Bronchial epithelial cell (primary cell): ENCODE measurements around the gene PKNOX2. TPM values are rescaled to one million over a fixed set of nuclear protein-coding genes. Genes with fewer than 3 reads are reported as not detected.

Source experiments
- DNase-seq: peaks from one replicate; pipeline ENCODE4 v3.0.0-alpha.2; 2010; ENCODE audit warnings: low read depth
- FAIRE-seq: peaks from 2 replicates; lab custom pipeline; 2011; peaks lifted over from hg19 to GRCh38; lab: Jason Lieb, UNC
- H3K27me3 ChIP-seq: 2 replicates; pipeline ENCODE4 v1.5.1; 2011; ENCODE audit warnings: low read length; ENCODE audit not compliant: control insufficient read depth, insufficient read depth
- H3K36me3 ChIP-seq: 2 replicates; pipeline ENCODE4 v1.5.1; 2011; ENCODE audit warnings: low read length; ENCODE audit not compliant: control insufficient read depth, insufficient read depth
- H3K4me3 ChIP-seq: 2 replicates; pipeline ENCODE4 v1.5.1; 2011; ENCODE audit warnings: mild to moderate bottlenecking, low read depth, low read length, control low read depth
- total RNA-seq: library from RNA; depleted of rRNA; stranded (reverse); fragments of >200 nt; gene quantifications from 2 replicates; pipeline ENCODE4 v1.2.1, GENCODE V29; 2014
- TF ChIP-seq, protein P1 (sequence below): IDR thresholded peaks from 2 replicates; pipeline ENCODE4 v1.5.1; 2011; ENCODE audit warnings: mild to moderate bottlenecking, moderate library complexity, low read length, control low read depth, inconsistent platforms; ENCODE audit not compliant: insufficient read depth, severe bottlenecking

Gene PKNOX2
- total RNA-seq, 1 donor from 2014 or later, result not detected

DNA sequence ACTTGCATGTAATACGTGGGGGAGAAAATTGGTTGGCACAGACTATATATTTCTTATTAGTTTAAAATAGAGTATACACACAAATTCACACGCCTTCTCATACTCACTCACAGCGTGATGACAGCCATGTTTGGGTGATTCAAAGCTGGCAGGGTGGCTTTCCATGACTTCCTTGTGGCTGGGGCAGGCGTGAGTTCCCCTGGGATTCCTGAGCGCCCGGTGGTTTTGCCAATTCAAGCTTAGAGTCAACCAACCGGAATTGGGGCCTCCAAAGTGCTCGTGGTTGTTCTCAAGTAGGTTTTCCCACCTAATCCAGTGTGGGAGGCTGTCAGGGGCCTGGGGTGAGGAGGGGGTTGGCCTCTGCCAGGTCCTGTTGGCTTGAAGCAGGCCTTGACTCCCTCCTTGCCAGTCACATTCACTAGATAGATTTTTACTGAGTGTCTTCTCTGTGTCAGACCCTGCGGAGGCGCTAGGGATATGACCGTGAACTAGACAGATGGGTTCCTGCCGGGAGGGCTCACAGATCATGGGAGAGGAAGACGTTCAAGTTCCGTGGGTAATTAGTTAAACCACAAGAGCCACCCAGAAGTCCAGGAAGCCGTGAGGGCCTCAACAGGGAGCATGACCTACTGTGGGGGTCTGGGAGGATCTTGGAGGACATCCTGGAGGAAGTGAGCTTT is 11.5 kb downstream of the PKNOX2 start:
- FAIRE-seq (no peak), DNase-seq (no peak)
- Histone ChIP-seq H3K27me3 (peaks cover 3% of the 10 kb centered on the region), H3K36me3 (no peaks in the 10 kb centered on the region), H3K4me3 (no peak overlapping the region)
- TF ChIP-seq, protein P1, sequence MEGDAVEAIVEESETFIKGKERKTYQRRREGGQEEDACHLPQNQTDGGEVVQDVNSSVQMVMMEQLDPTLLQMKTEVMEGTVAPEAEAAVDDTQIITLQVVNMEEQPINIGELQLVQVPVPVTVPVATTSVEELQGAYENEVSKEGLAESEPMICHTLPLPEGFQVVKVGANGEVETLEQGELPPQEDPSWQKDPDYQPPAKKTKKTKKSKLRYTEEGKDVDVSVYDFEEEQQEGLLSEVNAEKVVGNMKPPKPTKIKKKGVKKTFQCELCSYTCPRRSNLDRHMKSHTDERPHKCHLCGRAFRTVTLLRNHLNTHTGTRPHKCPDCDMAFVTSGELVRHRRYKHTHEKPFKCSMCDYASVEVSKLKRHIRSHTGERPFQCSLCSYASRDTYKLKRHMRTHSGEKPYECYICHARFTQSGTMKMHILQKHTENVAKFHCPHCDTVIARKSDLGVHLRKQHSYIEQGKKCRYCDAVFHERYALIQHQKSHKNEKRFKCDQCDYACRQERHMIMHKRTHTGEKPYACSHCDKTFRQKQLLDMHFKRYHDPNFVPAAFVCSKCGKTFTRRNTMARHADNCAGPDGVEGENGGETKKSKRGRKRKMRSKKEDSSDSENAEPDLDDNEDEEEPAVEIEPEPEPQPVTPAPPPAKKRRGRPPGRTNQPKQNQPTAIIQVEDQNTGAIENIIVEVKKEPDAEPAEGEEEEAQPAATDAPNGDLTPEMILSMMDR, result no peak

DNA sequence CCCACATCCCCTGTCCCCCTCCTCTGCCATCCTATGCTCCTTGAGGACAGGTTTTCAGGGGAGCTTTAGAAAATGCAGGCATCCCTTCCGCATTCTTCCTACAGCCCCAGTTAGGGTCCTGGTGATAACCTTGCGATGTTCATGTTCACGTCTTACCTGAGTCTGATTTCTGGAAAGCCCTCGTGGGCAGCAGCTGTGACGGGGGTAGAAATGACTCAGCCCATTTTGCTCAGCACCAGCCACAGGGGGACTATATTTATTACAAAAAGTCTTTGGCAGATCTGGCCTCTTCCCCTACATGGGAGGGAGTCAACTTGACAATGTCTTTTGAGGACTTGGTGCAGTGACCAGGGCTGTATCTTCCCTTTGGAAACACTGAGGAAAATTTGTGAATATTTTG is 12.3 kb downstream of the PKNOX2 start:
- Histone ChIP-seq H3K36me3 (no peaks in the 10 kb centered on the region), H3K27me3 (peaks cover 3% of the 10 kb centered on the region), H3K4me3 (no peak overlapping the region)
- TF ChIP-seq, protein P1, result no peak
- FAIRE-seq (no peak), DNase-seq (no peak)

DNA sequence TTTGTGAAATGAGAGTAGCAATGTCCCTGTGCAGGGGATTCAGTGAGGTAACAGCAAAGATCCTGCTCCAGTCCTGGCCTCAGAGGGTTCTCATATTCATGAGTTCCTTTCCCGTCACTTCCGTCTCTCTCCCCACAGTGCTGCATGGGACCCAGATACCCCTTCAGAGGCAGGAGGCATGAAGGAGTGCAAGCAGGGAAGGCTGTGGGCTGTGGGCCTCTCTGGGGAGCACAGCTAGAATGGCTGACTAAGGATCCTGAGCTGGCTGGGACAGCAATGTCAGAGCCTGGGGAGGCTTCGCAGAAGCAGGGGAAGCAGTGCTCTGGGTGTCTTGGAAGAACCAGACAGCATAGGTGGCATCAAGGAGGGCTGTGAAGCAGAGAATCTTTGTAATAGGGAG is 13.0 kb downstream of the PKNOX2 start:
- peaks cover 3% of the 10 kb centered on the region for H3K27me3 ChIP-seq
- no peak for FAIRE-seq

DNA sequence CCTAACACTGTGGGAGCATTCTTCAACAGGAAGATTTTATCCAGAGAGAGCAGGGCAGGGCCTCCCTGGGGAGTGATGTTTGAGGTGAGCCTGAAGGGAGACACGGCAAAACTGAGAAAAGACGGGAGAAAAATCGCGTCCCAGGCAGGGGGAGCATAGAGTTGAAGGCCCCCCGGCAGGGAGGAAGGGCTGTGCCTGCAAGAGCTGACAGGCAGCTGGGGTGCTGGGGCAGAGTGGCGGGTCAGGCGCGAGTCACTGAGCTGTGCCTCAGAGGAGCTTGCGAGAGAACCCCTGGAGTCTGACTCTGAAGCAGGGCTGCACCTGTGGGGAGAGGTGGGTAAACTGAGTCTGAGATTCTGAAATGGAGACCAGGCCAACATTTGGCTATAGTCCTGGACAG is 14.8 kb downstream of the PKNOX2 start:
- H3K4me3 ChIP-seq, result no peak overlapping the region
- TF ChIP-seq, protein P1, result no peak
- no peak for DNase-seq
- H3K36me3 ChIP-seq, result no peaks in the 10 kb centered on the region
- no peak for FAIRE-seq
- peaks cover 3% of the 10 kb centered on the region for H3K27me3 ChIP-seq

More for the DNA sequence above, 13.0 kb downstream of the PKNOX2 start:
- no peak for DNase-seq
- Histone ChIP-seq H3K4me3 (no peak overlapping the region), H3K36me3 (no peaks in the 10 kb centered on the region)
- TF ChIP-seq, protein P1, result no peak

DNA sequence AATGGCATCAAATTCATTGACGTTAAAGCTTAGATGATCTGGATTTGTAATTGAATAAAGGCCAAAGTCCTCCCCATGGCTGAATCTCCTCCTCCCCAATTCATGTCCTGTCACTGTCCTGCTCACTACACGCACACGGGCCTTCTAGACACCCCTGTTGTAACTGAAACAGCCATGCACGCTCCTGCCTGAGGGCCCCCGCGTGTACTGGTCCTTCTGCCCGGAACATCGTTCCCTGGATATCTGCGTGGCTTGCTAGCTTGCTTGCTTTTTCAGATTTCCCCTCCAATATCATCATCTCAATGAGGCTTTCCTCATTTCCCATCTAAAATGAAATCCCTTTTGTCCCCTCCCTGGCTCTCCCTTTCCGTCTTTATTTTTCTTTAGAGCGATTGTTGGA is 15.3 kb downstream of the PKNOX2 start:
- Histone ChIP-seq H3K4me3 (no peak overlapping the region), H3K36me3 (no peaks in the 10 kb centered on the region), H3K27me3 (peaks cover 3% of the 10 kb centered on the region)
- TF ChIP-seq, protein P1, result no peak
- DNase-seq (no peak), FAIRE-seq (no peak)
